ENCODE data around the gene PRKD1. TPM values are rescaled to one million over a fixed set of nuclear protein-coding genes. Genes with fewer than 3 reads are reported as not detected.

Gene PRKD1
- polyA plus RNA-seq, 1 of the 3 experiments (the other 2 are of a cell fraction), result 0.07 TPM

- no peak overlapping the region for H3K4me2 ChIP-seq
- H3F3A ChIP-seq (replicated peaks; ENCODE audit: insufficient read depth), result no peaks in the 10 kb centered on the region
- ChIA-PET CTCF (interaction anchor here (0.7 kb wide), 1 partner anchor 17 kb away, joined by 3 read pairs; no protein-coding TSS in a partner anchor), POLR2A (no interaction called here)
- 4% methylated on average over 2 of the region's 2 CpGs for WGBS (ENCODE audit: low lambda C conversion rate)
- no peak overlapping the region for H3K4me3 ChIP-seq (ENCODE audit: low read depth in 2 of 2, low read length in 1 of 2)
- H3K9ac ChIP-seq, result no peak overlapping the region
- no peaks in the 10 kb centered on the region for H3K4me1 ChIP-seq (ENCODE audit: control insufficient read depth in 1 of 2, insufficient read depth in 2 of 2, low read depth in 1 of 2, low read length in 1 of 2)
- DNase-seq, result no peak
- no peaks in the 10 kb centered on the region for H3K9me2 ChIP-seq
- no peaks in the 10 kb centered on the region; the same call in 1 of the 2 replicates for H3K27me3 ChIP-seq (ENCODE audit: insufficient read depth)
- H3K27ac ChIP-seq (ENCODE audit: low read depth in 2 of 2, low read length in 1 of 2), result no peak overlapping the region
- H3K36me3 ChIP-seq (replicated peaks in 1 of 2; ENCODE audit: control insufficient read depth in 1 of 2, insufficient read depth in 2 of 2, low read length in 1 of 2), result no peaks in the 10 kb centered on the region
- TF ChIP-seq GABPA (IDR thresholded peaks at IDR 0.05; ENCODE audit: low read depth) (no peak), MXI1 (IDR thresholded peaks at IDR 0.05; ENCODE audit: low read depth, low read length) (no peak), EP300 (IDR thresholded peaks at IDR 0.05; ENCODE audit: borderline replicate concordance in 1 of 2, low read depth in 1 of 2, low read length in 1 of 2) (no peak), FOSL2 (IDR thresholded peaks at IDR 0.05; ENCODE audit: borderline replicate concordance, low read depth) (no peak), RAD21 (IDR thresholded peaks at IDR 0.05; ENCODE audit: low read length) (no peak), CTCF (IDR thresholded peaks at IDR 0.05) (no peak), RFX5 (IDR thresholded peaks at IDR 0.05; ENCODE audit: low read length) (no peak), USF2 (IDR thresholded peaks at IDR 0.05; ENCODE audit: borderline replicate concordance, low read depth, low read length) (no peak), TCF12 (IDR thresholded peaks at IDR 0.05) (no peak), PBX3 (IDR thresholded peaks at IDR 0.05) (no peak), SIN3A (IDR thresholded peaks at IDR 0.05; ENCODE audit: borderline replicate concordance, low read depth, low read length) (no peak), RCOR1 (IDR thresholded peaks at IDR 0.05; ENCODE audit: low read length) (no peak), FOXJ3 (CRISPR knock-in tag; IDR thresholded peaks at IDR 0.05) (no peak), GATA2 (CRISPR knock-in tag; IDR thresholded peaks at IDR 0.05) (no peak), CHD2 (IDR thresholded peaks at IDR 0.05; ENCODE audit: low read length, partially characterized antibody) (no peak), RXRA (IDR thresholded peaks at IDR 0.05; ENCODE audit: borderline replicate concordance, low read depth) (no peak), POLR2AphosphoS5 (IDR thresholded peaks at IDR 0.05; ENCODE audit: low read depth, low read length) (no peak), USF1 (IDR thresholded peaks at IDR 0.05; ENCODE audit: borderline replicate concordance, low read depth) (no peak), JUND (IDR thresholded peaks at IDR 0.05) (no peak), FOXM1 (IDR thresholded peaks at IDR 0.05; ENCODE audit: low read depth) (no peak)
- H4K20me1 ChIP-seq (ENCODE audit: insufficient read depth), result no peaks in the 10 kb centered on the region
- H3K79me2 ChIP-seq (ENCODE audit: insufficient read depth), result no peaks in the 10 kb centered on the region
- H3K9me3 ChIP-seq, result no peaks in the 10 kb centered on the region
- no peak overlapping the region for H2AFZ ChIP-seq (ENCODE audit: low read depth)
Observed at GRCh38 chr14:29941401-29941800, 13.8 kb upstream of the PRKD1 start.

Data from SK-N-SH (cell line).